ENCODE results near the gene DOCK4.

GRCh38 chr7:111676811-111677210, 529.4 kb downstream of the DOCK4 start:
- TF ChIP-seq CTCF (IDR thresholded peaks at IDR 0.05) (no peak), POLR2A (IDR thresholded peaks at IDR 0.05) (no peak)

All from testis (tissue), 2 donors.